Stimulated activated CD4-positive, alpha-beta T cell treated with anti-CD3 and anti-CD28 coated beads, Interleukin-1b, Interleukin-23, amount 100 ng/mL, for 48 hours (primary cell): Measurements from ENCODE around the gene EIF3A.
"Not testable (repeated sequence)": the region's sequence is repeated elsewhere in the genome, so short reads cannot be mapped to it uniquely, and the experiment has no call there.

Source experiments
- DNase-seq: peaks from one replicate; pipeline ENCODE4 v3.0.0-alpha.2; 2020

The EIF3A gene

GRCh38 chr10:119101366-119102098 is 20.9 kb upstream of the EIF3A start:
- DNase-seq = no peak

GRCh38 chr10:119100434-119101238 is 20.0 kb upstream of the EIF3A start:
- DNase-seq = no peak

DNA sequence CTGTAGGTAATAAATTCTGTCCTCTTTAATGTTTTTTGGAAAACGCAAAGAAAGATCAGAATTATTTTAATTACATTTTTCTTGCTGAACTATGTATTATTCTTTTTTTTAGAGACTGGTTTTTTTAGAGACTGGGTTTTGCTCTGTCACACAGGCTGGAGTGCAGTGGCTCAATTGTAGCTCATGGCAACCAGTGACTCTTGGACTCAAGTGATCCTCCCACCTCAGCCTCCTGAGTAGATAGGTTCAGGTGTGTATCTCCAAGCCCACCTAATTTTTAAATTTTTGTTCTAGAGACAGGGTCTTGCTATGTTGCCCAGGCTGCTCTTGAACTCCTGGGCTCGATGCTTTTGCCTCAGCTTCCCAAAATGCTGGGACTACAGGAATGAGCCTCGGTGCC is 18.0 kb upstream of the EIF3A start:
- no peak for DNase-seq

DNA sequence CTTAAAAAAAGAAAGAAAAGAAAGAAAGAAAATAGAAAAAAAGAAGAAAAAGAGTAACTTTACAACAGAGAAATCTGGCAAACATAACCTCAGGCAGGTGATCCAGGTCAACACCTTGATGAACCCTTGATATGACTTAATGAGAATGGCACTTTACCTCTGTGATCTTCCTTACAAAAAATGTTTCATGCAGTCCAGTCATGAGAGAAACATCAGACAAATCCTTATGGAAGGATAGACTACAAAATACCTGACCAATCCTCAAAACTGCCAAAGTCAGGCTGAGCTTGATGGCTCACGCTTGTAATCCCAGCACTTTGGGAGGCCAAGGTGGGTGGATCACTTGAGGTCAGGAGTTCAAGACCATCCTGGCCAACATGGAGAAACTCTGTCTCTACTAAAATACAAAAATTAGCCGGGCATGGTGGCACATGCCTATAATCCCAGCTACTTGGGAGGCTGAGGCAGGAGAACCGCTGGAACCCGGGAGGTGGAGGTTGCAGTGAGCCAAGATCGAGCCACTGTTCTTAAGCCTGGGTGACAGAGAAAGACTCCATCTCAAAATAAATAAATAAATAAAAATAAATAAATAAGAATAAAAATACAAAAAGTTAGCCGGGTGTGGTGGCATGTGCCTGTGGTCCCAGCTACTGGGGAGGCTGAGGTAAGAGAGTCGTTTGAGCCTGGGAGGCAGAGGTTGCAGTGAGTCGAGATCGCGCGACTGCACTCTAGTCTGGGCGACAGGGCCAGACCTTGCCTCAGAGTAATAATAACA is 16.2 kb upstream of the EIF3A start:
- DNase-seq = not testable (repeated sequence)

GRCh38 chr10:119095640-119096039 is 15.0 kb upstream of the EIF3A start:
- DNase-seq = no peak

DNA sequence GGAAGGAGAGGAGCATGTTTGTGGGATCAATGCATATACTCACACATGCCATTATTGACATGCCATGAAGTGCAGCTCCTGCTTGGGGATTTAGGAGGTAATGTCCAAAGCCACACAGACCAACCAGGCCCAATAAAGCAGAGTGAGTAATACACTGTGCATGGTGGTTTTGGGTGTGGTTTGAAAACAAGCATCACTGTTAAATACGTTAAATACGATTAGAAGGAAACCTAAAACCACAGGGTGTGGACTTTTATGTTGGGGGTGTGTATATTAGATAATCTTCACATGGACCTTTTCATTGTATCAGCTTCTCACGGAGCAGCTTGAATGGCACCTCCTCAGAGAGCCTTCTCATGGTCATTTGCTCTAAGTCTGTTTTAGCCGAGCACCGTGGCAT is 10.4 kb upstream of the EIF3A start:
- DNase-seq = no peak

DNA sequence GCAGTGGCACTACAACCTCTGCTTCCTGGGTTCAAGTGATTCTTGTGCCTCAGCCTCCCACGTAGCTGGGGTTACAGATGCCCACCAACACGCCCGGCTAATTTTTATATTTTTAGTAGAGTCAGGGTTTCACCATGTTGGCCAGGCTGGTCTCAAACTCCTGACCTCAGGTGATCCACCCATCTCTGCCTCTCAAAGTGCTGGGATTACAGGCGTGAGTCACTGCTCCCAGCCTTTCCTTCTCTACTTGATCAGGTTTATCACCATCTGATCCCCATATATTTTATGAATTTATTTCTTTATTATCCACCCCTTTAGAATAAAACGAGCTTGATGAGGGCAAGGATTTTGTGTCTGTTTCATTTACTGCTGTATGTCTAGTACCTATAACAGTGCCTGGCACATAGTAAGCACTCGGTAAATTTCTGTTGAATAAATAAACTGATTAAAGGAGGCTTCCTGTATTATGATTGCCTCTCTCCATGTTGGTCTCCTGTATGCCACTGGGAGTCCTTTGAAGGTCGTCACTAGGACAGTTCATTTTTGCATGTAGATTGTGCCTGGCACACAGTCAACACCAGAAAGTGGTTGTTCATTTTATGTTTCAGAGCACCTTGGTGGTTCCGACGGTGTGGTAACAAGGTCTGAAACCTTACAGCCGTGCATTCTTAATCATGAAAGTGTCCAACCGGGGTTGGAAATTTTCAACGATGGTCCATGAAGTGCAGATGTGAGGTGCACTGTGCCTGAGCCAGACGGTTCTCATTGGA is 9.6 kb upstream of the EIF3A start:
- peak; percentile 49 for DNase-seq

DNA sequence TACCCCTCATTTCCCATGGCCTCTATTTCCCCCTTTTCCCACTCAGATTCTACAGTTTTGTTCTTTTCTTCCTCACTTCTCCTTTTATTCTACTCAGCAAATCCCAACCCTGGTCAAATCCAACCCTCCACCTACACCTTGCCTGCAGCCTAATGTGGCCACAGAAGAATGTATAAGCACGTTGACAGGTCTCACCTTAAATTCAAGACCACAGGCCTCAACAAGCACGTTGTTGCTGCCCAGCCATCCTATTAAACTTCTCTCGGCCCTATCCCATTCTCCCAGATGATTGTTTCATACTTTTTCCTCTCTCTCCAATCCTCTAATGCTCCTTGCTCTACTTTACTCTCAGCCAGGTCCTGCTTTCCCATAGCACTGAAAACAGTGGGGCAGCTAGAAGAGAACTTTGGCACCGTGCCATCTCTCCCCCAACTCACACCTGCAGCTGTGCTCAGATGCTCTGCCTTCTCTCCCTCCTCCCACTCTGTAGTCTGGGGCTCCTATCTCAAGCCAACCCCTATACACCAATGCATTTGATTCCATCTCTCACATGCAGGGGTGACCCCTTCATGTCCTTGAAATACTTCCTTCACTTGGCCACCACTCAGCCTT is 6.8 kb upstream of the EIF3A start:
- no peak for DNase-seq

DNA sequence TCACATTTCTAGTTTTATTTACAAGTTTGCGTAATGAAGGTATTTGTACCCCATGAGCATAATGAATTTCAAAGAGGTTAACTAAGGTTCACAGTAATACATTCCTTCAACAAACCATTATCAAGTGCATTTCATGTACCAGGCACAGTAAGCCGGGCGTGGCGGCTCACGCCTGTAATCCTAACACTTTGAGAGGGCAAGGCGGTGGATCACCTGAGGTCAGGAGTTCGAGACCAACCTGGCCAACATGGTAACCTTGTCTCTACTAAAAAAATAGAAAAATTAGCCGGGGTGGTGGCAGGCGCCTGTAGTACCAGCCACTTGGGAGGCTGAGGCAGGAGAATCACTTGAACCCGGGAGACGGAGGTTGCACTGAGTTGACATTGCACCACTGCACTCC is 4.3 kb upstream of the EIF3A start:
- DNase-seq = no peak

DNA sequence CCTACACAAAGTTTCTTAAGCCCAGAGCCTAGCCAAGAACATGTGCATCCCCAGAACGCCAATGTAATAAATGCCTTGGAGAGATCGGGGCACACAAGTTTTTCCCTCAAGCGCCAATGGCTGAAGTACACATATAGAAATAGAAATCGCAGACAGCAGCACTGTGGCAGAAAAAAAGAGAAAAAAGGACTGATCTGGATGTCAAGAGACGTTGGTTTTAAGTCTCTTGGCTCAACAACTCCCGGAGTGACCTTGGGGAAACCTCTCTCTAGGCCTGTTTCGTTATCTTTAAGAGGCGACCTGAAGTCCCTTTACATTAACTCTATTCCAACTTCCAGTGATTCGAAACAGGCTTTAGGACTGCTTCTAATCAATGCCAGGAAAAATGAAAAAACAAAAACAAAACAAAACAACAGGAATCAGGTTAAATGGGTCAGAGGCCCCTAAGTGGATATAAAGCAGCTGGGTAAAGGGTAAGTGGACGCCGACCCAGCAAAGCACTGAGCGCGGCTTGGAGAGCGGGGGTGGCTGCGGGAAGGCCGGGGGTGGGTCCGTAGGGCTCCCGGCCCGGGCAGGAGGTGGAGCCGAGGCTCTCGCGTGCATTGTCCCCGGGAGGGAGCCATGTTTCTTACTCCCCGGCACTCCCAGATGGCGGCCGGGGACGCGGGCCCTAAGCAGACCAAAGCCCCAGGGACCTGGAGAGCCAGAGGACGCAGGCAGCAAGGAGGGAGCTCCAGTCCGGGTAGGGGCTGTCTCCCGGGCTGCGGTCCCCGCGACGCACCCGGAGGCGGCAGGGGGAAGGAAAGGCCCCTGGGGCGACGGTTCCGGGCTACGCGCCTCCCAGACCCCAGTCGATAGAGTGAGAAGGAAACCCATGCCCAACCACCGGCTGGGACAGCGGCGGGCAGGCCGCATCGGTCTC is 757 bp downstream of the EIF3A start:
- peak; percentile 74 for DNase-seq

DNA sequence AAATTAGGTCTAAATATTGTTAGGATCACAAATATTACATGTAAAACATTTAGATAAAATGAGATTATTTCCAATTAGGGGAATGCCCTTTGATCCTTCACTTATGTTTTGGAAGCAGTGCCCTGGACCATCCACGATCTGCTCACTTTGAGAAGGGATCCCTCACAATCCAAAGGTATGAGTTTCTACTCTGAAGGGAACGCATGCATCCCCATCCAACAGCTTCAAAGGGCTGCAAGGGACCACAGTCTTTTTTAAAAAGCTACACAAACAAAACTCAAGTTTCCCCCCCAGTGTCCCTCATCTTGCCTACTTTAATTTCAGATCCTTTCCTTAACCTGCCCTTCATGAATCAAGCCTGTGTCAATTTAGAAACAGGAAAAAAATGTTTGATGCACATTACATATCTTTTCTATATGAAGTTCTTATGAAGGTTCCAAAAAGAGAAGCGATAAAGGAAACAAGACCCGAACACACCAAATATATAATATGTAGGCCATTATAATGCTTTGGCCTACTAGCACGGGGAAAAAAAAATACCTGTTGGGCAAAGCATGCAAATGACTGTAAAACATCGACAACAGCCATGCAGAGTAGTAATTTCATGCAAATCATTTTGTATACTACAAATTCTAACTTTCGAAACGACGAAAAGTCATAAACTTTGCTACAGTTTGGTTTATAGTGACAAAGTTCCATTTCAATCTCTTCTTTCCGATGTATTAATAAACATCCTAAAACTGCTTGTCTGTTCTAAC is 2.0 kb downstream of the EIF3A start:
- no peak for DNase-seq

DNA sequence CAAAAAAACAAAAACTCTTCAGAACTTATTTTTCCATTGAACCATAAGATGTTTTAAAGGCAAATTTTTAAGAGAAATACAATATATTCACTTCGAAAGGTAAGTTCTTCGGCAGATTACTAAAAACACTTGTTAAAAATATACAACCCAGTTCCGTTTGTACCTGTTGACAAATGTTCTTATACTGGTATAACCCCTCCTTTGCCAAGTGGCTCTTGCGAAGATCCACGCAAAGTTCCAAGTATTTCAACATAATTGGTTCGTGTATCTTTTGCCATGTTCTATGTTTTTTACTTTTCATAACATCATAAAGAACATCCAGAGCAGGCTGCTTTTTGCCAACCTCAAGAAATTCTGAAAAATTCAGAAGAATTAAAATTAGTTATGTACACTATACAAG is 7.0 kb downstream of the EIF3A start:
- DNase-seq = no peak

- no peak for DNase-seq
Measured at GRCh38 chr10:119070395-119071165, 10.0 kb downstream of the EIF3A start.

- no peak for DNase-seq
Measured at GRCh38 chr10:119061926-119062325, 18.7 kb downstream of the EIF3A start.

DNA sequence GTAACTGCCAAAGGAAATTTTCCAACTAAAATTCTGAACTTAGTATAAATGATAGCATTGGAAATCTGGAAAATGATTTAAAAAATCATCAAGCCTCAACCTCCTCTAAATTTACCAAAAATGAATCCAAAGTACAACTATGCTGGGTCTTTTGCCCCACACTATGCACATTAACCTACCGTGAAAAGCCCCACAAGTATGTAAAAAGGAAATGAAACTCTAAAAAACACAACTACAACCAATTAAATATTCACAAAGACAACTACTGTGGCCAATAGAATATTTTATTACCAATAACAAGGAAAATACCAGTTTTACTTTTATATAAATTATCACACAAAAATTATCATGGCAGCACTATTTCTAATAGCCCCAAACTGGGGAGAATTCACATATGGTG is 19.3 kb downstream of the EIF3A start:
- no peak for DNase-seq

GRCh38 chr10:119060107-119060506 is 20.5 kb downstream of the EIF3A start:
- DNase-seq = no peak

DNA sequence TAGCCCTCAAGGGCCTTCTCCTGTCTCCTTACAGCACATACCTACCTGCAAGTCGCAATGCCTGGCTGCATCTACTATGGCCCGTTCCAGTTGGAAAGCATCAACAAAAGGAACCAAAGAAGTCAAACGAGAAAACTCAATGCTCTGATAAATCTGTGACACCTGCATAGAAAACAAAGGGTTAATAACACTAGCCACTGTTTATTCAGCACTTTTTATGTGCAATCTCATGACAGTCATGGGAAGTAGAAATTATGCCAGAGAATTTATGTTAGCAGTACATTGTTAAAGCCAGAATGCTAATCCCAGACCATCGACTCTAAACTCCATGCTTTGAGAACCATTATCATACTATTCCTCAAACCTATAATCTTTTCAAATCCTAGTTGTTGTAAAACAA is 21.1 kb downstream of the EIF3A start:
- no peak for DNase-seq

DNA sequence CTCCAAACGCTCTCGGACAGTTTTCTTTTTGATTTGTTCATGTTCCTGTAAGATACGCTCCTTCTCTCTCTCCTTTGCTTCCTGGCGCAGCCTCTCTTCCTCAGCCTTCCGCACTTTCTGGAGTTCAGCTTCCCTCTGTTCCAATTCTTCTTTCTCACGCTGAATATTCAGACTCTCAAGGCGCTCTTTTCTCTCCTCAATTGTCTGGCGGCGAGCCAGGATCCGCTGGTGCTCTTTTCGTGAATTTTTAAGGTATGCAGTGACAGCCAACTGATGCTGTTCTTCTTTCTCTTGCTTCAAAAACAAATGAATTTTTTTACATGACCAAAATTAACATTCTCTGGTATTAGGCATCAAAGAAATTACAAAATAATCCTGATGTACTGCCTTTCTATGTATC is 22.6 kb downstream of the EIF3A start:
- DNase-seq = no peak

DNA sequence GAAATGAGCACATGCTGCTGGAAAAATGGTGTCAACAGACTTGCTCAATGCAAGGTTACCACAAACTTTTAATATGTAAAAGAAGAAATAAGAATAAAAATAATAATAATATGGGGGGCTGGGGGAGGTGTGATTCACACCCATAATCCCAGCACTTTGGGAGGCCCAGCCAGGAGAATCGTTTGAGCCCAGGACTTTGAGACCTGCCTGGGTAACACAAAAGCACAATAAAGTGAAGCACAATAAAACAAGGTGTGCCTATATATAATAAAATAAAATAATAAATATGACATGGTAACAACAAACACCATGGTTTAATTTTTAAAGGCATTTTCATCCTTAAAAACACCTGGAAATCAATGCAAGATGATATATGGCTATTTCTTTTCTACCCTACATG is 25.1 kb downstream of the EIF3A start:
- DNase-seq = no peak

- DNase-seq = no peak
Measured at GRCh38 chr10:119051775-119052174, 28.8 kb downstream of the EIF3A start.
